AG09309 (cell line): ENCODE measurements around the gene AKAP3.

Experiments
- DNase-seq: peaks from one replicate; pipeline ENCODE4 v3.0.0-alpha.2; 2010; ENCODE audit warnings: low read depth
- H3K4me3 ChIP-seq: 2 replicates; pipeline ENCODE4 v1.5.1; 2011; ENCODE audit warnings: mild to moderate bottlenecking, low read depth, low read length, moderate library complexity; ENCODE audit not compliant: control insufficient read depth
- TF ChIP-seq, protein P1 (sequence below): IDR thresholded peaks from 2 replicates; pipeline ENCODE4 v1.5.1; 2011; ENCODE audit warnings: mild to moderate bottlenecking, low read depth, low read length, inconsistent platforms; ENCODE audit not compliant: insufficient read depth, control insufficient read depth; ENCODE audit errors: missing control alignments

Gene AKAP3

GRCh38 chr12:4607056-4607455, 41.8 kb downstream of the AKAP3 start:
- H3K4me3 ChIP-seq = no peak overlapping the region
- no peak for DNase-seq
- TF ChIP-seq, protein P1, sequence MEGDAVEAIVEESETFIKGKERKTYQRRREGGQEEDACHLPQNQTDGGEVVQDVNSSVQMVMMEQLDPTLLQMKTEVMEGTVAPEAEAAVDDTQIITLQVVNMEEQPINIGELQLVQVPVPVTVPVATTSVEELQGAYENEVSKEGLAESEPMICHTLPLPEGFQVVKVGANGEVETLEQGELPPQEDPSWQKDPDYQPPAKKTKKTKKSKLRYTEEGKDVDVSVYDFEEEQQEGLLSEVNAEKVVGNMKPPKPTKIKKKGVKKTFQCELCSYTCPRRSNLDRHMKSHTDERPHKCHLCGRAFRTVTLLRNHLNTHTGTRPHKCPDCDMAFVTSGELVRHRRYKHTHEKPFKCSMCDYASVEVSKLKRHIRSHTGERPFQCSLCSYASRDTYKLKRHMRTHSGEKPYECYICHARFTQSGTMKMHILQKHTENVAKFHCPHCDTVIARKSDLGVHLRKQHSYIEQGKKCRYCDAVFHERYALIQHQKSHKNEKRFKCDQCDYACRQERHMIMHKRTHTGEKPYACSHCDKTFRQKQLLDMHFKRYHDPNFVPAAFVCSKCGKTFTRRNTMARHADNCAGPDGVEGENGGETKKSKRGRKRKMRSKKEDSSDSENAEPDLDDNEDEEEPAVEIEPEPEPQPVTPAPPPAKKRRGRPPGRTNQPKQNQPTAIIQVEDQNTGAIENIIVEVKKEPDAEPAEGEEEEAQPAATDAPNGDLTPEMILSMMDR = no peak

DNA sequence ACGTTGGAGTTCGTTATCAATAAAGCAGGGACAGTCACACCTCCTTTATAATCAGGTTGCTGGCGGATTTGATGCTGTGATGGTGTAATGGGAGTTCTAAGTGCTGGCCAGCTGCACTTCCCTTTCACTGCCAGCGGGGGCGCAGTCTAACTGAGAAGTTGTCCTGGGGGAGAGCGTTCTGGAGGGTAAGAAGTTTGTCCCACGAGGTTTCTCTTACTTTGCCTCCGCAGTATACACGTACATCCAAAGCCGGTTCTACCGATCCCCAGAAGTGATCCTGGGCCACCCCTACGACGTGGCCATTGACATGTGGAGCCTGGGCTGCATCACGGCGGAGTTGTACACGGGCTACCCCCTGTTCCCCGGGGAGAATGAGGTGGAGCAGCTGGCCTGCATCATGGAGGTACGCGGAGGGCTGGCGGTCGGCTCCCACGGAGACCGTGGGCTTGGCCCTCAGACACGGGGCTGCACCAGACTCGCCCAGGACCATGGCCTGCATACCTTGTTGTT, 44.1 kb downstream of the AKAP3 start:
- peak overlapping the region; percentile 96 for H3K4me3 ChIP-seq
- DNase-seq = peak; percentile 61
- TF ChIP-seq, protein P1 = peak; percentile 98

DNA sequence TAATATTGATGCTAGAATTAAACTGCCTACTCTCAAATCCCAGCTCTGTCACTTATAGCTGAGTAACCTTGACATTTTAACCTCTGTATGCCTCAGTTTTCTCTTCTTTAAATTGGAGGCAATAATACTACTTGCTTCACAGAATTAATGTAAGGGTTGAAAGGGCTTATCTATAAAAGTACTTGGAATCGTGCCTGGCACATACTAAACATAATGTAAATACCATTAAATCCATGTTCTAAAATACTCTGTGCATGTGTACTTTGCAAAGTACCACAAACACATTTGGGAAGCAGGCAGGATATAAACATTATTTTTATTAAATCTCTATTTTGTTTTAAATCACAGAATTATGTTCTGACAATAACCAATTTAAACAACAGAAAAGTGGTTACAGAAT, 44.9 kb downstream of the AKAP3 start:
- no peak overlapping the region for H3K4me3 ChIP-seq
- DNase-seq = no peak
- TF ChIP-seq, protein P1 = no peak

DNA sequence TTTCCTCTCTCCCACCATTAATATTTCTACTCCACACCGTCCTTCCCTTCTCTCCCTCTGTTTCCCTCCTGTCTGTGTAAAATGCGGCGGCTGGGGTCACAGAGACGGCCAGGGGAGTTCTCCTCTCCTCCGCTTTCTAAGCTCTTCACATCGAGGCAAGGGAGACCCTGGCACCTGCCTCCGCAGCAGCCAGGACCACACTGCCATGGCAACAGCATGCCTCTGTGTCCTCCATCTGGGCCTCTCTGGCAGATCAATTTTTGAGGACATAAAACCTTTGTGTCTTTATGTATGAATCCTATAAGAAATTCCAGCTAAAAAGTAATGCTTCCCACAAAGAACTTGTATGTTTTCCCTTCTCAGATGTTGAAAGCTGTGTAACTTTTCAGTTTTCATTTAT, 45.4 kb downstream of the AKAP3 start:
- no peak overlapping the region for H3K4me3 ChIP-seq
- TF ChIP-seq, protein P1 = no peak
- DNase-seq = no peak

GRCh38 chr12:4595881-4596280, 53.0 kb downstream of the AKAP3 start:
- H3K4me3 ChIP-seq = no peak overlapping the region
- TF ChIP-seq, protein P1 = no peak
- no peak for DNase-seq

DNA sequence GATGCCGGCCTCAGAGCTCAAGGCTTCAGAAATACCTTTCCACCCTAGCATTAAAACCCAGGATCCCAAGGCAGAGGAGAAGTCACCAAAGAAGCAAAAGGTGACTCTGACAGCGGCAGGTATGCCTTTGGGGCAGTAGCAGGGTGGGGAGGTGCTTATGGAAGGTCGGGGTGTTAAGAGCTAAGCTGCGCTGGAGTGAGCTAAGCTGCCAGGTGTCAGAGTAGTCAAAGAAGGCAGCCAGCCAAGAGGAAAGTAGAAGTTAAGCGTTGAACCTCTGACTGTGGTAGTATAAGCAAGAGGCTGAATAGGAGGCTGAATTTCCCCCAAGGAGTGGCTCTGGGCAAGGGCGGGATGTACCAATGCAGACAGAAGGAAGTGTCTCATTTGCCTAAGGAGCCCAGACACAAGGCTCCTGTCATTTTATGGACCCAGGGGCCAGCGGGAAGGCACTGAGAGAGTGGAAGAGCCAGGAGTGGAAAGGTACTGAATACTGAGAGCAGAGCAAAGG, 57.6 kb downstream of the AKAP3 start:
- no peak overlapping the region for H3K4me3 ChIP-seq
- TF ChIP-seq, protein P1 = no peak
- no peak for DNase-seq

GRCh38 chr12:4589941-4590340, 58.9 kb downstream of the AKAP3 start:
- TF ChIP-seq, protein P1 = no peak
- no peak overlapping the region for H3K4me3 ChIP-seq
- DNase-seq = no peak
